Lung microvascular endothelial cell (primary cell): ENCODE measurements around the gene HIC2. TPM values are rescaled to one million over a fixed set of nuclear protein-coding genes. Genes with fewer than 3 reads are reported as not detected.
"Not testable (repeated sequence)": the region's sequence is repeated elsewhere in the genome, so short reads cannot be mapped to it uniquely, and the experiment has no call there.

Experiments used
- DNase-seq, 2 donors: peaks; one replicate each; pipeline versions ENCODE4 v3.0.0 to v3.0.0-alpha.2; 2010; ENCODE audit warnings: low read depth in 2 of 2
- total RNA-seq: library from RNA; depleted of rRNA; stranded (reverse); fragments of >200 nt; gene quantifications from 2 replicates; pipeline ENCODE4 v1.2.1, GENCODE V29; 2014

The HIC2 gene
- total RNA-seq, 1 donor from 2014 or later, result 3.2 TPM

- DNase-seq, result not testable (repeated sequence)
Observed at GRCh38 chr22:21435998-21436810, 19.0 kb downstream of the HIC2 start.

GRCh38 chr22:21438013-21438412, 20.8 kb downstream of the HIC2 start:
- not testable (repeated sequence) for DNase-seq

GRCh38 chr22:21440018-21440636, 23.0 kb downstream of the HIC2 start:
- not testable (repeated sequence) for DNase-seq

GRCh38 chr22:21440676-21441075, 23.5 kb downstream of the HIC2 start:
- not testable (repeated sequence) for DNase-seq

- not testable (repeated sequence) for DNase-seq
Observed at GRCh38 chr22:21441170-21441569, 24.0 kb downstream of the HIC2 start.

GRCh38 chr22:21442123-21442522, 25.0 kb downstream of the HIC2 start:
- DNase-seq, result not testable (repeated sequence)

GRCh38 chr22:21442646-21443045, 25.5 kb downstream of the HIC2 start:
- not testable (repeated sequence) for DNase-seq

GRCh38 chr22:21443057-21443734, 26.0 kb downstream of the HIC2 start:
- DNase-seq, result no peak

GRCh38 chr22:21443735-21444421, 26.7 kb downstream of the HIC2 start:
- DNase-seq, result no peak

GRCh38 chr22:21444701-21445436, 27.7 kb downstream of the HIC2 start:
- no peak for DNase-seq

GRCh38 chr22:21445437-21446127, 28.4 kb downstream of the HIC2 start:
- DNase-seq, result no peak

- no peak for DNase-seq
Observed at GRCh38 chr22:21446128-21446826, 29.1 kb downstream of the HIC2 start.

GRCh38 chr22:21446827-21447690, 29.9 kb downstream of the HIC2 start:
- no peak for DNase-seq

- no peak for DNase-seq
Observed at GRCh38 chr22:21447694-21448402, 30.7 kb downstream of the HIC2 start.

- no peak for DNase-seq
Observed at GRCh38 chr22:21448627-21449416, 31.7 kb downstream of the HIC2 start.

GRCh38 chr22:21449531-21450319, 32.6 kb downstream of the HIC2 start:
- DNase-seq, result no peak
